KMS-11 (cell line): Measurements from ENCODE around the gene ADGRB3.
"Not testable (repeated sequence)": the region's sequence is repeated elsewhere in the genome, so short reads cannot be mapped to it uniquely, and the experiment has no call there.

Experiments used
- H2AFZ ChIP-seq: fragments of 200-600 bp; sonication (generic); 2 replicates; pipeline ENCODE4 v1.6.1; 2016; ENCODE audit warnings: antibody characterized with exemption, mixed run types, low read depth
- H3K27ac ChIP-seq: fragments of 200-600 bp; sonication (generic); 2 replicates; pipeline ENCODE4 v1.6.1; 2016; ENCODE audit warnings: mild to moderate bottlenecking, mixed run types
- H3K27me3 ChIP-seq: fragments of 200-600 bp; sonication (generic); 2 replicates; pipeline ENCODE4 v1.6.1; 2017; ENCODE audit warnings: mild to moderate bottlenecking, low read depth, mixed run types, moderate library complexity; ENCODE audit not compliant: insufficient read depth
- H3K36me3 ChIP-seq: fragments of 200-600 bp; sonication (generic); 2 replicates; pipeline ENCODE4 v1.6.1; 2017; ENCODE audit warnings: mild to moderate bottlenecking, mixed run types; ENCODE audit not compliant: insufficient read depth
- H3K4me1 ChIP-seq: fragments of 200-600 bp; sonication (generic); 2 replicates; pipeline ENCODE4 v1.6.1; 2016; ENCODE audit warnings: mild to moderate bottlenecking, low read depth, mixed run types; ENCODE audit not compliant: poor library complexity, severe bottlenecking
- H3K4me2 ChIP-seq: fragments of 200-600 bp; sonication (generic); 2 replicates; pipeline ENCODE4 v1.7.0; 2016; ENCODE audit warnings: mild to moderate bottlenecking, mixed run types
- H3K4me3 ChIP-seq: fragments of 200-600 bp; sonication (generic); IDR thresholded peaks from 2 replicates; pipeline ENCODE4 v1.6.1; 2017; ENCODE audit warnings: low read depth, low read length, mixed read lengths; ENCODE audit not compliant: insufficient read depth
- H3K79me2 ChIP-seq: fragments of 200-600 bp; sonication (generic); 2 replicates; pipeline ENCODE4 v1.6.1; 2016; ENCODE audit warnings: low read depth, mixed run types; ENCODE audit not compliant: insufficient read depth
- H3K9ac ChIP-seq: fragments of 200-600 bp; sonication (generic); 2 replicates; pipeline ENCODE4 v1.6.1; 2016; ENCODE audit warnings: mild to moderate bottlenecking, mixed run types
- H4K20me1 ChIP-seq: fragments of 200-600 bp; sonication (generic); 2 replicates; pipeline ENCODE4 v1.6.1; 2016; ENCODE audit warnings: mild to moderate bottlenecking, mixed run types; ENCODE audit not compliant: insufficient read depth
- TF ChIP-seq, protein P1 (sequence below): fragments of 200-600 bp; sonication (generic); conservative IDR thresholded peaks from 2 replicates; pipeline ENCODE4 v1.6.1; 2017; ENCODE audit warnings: low read depth, mild to moderate bottlenecking, antibody characterized with exemption, low read length, moderate library complexity, mixed read lengths

ADGRB3 gene

DNA sequence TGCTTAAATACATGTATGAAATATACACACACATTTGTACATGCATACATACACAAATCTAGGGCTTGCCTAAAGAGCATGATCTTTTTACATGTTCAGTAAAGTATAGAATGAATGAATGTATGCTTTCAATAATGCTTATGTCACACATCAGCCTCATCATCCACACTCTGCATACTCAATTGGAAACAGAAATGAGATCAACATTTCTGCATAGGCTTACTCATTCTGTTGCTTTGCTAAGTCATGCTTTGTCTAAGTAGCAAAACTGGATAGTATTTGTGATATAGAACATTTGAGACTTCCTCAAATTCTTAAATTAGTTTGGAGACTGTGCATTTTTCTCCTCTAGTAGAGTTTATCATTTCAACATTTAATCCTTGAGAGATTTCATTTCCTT is 343.3 kb downstream of the ADGRB3 start:
- no peak overlapping the region for H2AFZ ChIP-seq
- no peak overlapping the region for H3K27ac ChIP-seq
- H3K79me2 ChIP-seq = no peaks in the 10 kb centered on the region
- no peaks in the 10 kb centered on the region for H3K27me3 ChIP-seq
- TF ChIP-seq, protein P1, sequence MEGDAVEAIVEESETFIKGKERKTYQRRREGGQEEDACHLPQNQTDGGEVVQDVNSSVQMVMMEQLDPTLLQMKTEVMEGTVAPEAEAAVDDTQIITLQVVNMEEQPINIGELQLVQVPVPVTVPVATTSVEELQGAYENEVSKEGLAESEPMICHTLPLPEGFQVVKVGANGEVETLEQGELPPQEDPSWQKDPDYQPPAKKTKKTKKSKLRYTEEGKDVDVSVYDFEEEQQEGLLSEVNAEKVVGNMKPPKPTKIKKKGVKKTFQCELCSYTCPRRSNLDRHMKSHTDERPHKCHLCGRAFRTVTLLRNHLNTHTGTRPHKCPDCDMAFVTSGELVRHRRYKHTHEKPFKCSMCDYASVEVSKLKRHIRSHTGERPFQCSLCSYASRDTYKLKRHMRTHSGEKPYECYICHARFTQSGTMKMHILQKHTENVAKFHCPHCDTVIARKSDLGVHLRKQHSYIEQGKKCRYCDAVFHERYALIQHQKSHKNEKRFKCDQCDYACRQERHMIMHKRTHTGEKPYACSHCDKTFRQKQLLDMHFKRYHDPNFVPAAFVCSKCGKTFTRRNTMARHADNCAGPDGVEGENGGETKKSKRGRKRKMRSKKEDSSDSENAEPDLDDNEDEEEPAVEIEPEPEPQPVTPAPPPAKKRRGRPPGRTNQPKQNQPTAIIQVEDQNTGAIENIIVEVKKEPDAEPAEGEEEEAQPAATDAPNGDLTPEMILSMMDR = no peak
- H3K4me3 ChIP-seq = no peak overlapping the region
- no peaks in the 10 kb centered on the region for H3K36me3 ChIP-seq
- no peaks in the 10 kb centered on the region for H3K4me1 ChIP-seq
- no peak overlapping the region for H3K4me2 ChIP-seq
- H4K20me1 ChIP-seq = no peaks in the 10 kb centered on the region
- H3K9ac ChIP-seq = no peak overlapping the region

DNA sequence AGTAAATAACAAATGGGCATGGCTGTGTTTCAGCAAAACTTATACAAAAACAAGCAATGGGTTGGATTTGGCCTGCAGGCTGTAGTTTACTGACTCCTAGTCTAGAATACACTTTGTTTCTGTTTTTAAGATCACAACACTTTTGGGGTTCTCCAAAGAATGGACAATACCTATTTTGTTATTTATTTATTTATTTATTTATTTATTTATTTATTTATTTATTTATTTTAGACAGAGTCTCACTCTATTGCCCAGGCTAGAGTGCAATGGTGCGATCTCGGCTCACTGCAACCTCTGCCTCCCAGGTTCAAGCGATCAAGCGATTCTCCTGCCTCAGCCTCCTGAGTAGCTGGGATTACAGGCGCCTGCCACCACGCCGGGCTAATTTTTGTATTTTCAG is 346.6 kb downstream of the ADGRB3 start:
- not testable (repeated sequence) for H3K4me2 ChIP-seq, H3K36me3 ChIP-seq, H3K27me3 ChIP-seq, H3K9ac ChIP-seq, H2AFZ ChIP-seq, H3K4me3 ChIP-seq, H3K4me1 ChIP-seq, H3K27ac ChIP-seq, H3K79me2 ChIP-seq, H4K20me1 ChIP-seq

DNA sequence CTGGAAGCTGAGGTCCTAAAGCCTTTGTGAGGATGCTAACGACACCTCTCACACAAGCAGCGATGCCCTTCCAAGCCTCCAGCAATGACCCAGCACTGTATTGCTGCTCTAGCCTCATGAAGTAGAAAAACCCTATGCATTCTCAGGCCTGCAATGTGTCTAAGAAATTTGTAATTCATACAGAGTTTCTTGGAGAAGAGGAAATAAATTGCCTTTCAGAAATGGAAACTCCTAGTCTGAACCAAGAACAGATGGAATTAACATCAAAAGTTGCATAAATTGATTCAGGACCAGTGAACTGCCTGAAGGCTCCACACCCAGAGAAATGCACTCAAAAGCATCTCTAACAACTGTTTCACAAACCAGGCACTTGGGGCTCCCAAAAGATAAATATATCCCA is 353.6 kb downstream of the ADGRB3 start:
- no peaks in the 10 kb centered on the region for H3K4me1 ChIP-seq
- H3K9ac ChIP-seq = no peak overlapping the region
- no peak overlapping the region for H3K27ac ChIP-seq
- no peak overlapping the region for H2AFZ ChIP-seq
- no peaks in the 10 kb centered on the region for H3K79me2 ChIP-seq
- no peaks in the 10 kb centered on the region for H4K20me1 ChIP-seq
- no peak overlapping the region for H3K4me3 ChIP-seq
- TF ChIP-seq, protein P1 = no peak
- H3K27me3 ChIP-seq = no peaks in the 10 kb centered on the region
- no peaks in the 10 kb centered on the region for H3K36me3 ChIP-seq
- no peak overlapping the region for H3K4me2 ChIP-seq

DNA sequence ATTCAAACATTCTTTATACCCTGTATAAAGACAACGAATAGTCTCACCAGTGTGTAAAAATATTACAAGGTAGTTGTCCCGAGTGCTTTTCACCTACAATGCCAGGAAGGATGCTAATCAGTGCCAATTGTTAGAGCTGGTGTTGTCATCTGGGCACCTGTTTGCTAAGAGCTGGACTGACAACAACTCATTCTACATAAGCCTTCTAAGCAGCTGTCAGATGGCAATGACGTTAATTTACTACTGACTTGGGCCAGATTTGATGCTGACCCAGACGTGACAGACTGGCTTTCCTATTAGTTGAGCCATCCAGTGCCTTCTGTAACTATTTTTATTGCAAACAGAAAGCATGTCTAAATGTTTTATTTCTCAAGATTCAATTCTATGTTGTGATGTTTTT is 355.2 kb downstream of the ADGRB3 start:
- TF ChIP-seq, protein P1 = no peak
- H3K4me3 ChIP-seq = no peak overlapping the region
- no peaks in the 10 kb centered on the region for H3K79me2 ChIP-seq
- H2AFZ ChIP-seq = no peak overlapping the region
- H3K4me1 ChIP-seq = no peaks in the 10 kb centered on the region
- no peak overlapping the region for H3K4me2 ChIP-seq
- no peaks in the 10 kb centered on the region for H4K20me1 ChIP-seq
- H3K27ac ChIP-seq = no peak overlapping the region
- H3K36me3 ChIP-seq = no peaks in the 10 kb centered on the region
- H3K27me3 ChIP-seq = no peaks in the 10 kb centered on the region
- H3K9ac ChIP-seq = no peak overlapping the region

DNA sequence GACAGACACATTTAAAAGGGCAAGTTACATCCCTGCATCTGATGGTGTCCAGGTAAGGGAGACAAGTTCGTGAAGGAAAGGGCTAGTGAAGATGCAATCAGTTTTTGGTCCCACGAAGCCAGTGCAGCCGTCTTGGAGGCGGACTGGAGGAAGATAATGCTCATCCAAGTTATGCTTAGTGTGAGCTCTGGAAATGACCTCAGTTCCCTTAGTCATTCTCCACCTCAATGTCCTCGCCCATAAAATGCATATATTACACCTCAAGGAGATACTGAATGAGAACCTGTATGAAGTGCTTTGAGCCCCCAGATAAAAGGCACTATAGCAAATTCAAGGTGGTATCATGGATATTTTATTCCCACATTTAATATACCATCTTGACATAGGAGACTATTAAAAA is 358.8 kb downstream of the ADGRB3 start:
- Histone ChIP-seq H3K79me2 (no peaks in the 10 kb centered on the region), H2AFZ (no peak overlapping the region), H3K27ac (no peak overlapping the region), H3K36me3 (no peaks in the 10 kb centered on the region), H3K4me1 (no peaks in the 10 kb centered on the region), H3K4me3 (no peak overlapping the region), H4K20me1 (no peaks in the 10 kb centered on the region), H3K9ac (no peak overlapping the region), H3K27me3 (no peaks in the 10 kb centered on the region), H3K4me2 (no peak overlapping the region)
- TF ChIP-seq, protein P1 = no peak
